ENCODE measurements around the gene UBE2Q1. TPM values are rescaled to one million over a fixed set of nuclear protein-coding genes. Genes with fewer than 3 reads are reported as not detected.

Gene UBE2Q1
- total and polyA plus RNA-seq, 10 donors: 25.8 to 119 (median 67.8) TPM

DNA sequence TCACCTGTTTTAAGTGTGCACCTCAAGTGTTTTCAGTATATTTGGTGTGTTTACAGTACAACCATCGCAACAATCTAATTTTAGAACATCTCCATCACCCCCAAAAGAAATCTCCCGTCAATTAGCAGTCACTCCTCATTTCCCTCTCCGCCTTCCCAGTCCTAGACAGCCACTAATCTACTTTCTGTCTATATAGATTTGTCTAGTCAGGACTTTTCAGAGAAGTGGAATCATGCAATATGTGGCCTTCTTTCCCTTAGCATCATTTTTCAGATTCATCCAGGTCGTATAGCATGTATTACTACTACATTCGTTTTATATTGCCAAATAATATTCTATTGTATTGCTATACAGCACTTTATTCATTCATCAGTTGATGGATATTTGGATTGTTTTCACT is 54.6 kb downstream of the UBE2Q1 start:
- H3K36me3 ChIP-seq: no peaks in the 10 kb centered on the region
- no peak overlapping the region for H3K4me3 ChIP-seq
- intact Hi-C loops (cut with DNase I; ENCODE audit: low total_unique reads): no loop called here
- H3K4me1 ChIP-seq: peaks cover 0 to 40% (median 16%) of the 10 kb centered on the region in 6 donors
- 87 to 92% (median 91%) methylated on average over 5 of the region's 5 CpGs for WGBS, 5 donors
- peaks cover 0 to 15% (median 0%) of the 10 kb centered on the region in 8 donors for H3K9me3 ChIP-seq
- peaks cover 5 to 69% (median 32%) of the 10 kb centered on the region in 7 donors for H3K27me3 ChIP-seq (replicated peaks in 1 of 7)
- no peak for TF ChIP-seq POLR2A (IDR thresholded peaks at IDR 0.05)
- TF ChIP-seq POLR2AphosphoS5 (IDR thresholded peaks at IDR 0.05): no peak
- TF ChIP-seq, protein P1, sequence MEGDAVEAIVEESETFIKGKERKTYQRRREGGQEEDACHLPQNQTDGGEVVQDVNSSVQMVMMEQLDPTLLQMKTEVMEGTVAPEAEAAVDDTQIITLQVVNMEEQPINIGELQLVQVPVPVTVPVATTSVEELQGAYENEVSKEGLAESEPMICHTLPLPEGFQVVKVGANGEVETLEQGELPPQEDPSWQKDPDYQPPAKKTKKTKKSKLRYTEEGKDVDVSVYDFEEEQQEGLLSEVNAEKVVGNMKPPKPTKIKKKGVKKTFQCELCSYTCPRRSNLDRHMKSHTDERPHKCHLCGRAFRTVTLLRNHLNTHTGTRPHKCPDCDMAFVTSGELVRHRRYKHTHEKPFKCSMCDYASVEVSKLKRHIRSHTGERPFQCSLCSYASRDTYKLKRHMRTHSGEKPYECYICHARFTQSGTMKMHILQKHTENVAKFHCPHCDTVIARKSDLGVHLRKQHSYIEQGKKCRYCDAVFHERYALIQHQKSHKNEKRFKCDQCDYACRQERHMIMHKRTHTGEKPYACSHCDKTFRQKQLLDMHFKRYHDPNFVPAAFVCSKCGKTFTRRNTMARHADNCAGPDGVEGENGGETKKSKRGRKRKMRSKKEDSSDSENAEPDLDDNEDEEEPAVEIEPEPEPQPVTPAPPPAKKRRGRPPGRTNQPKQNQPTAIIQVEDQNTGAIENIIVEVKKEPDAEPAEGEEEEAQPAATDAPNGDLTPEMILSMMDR (IDR thresholded peaks at IDR 0.05 in 8 of 11, conservative IDR thresholded peaks at IDR 0.05 in 3 of 11): no peak
- no peak overlapping the region for H3K27ac ChIP-seq
- no peak for DNase-seq

DNA sequence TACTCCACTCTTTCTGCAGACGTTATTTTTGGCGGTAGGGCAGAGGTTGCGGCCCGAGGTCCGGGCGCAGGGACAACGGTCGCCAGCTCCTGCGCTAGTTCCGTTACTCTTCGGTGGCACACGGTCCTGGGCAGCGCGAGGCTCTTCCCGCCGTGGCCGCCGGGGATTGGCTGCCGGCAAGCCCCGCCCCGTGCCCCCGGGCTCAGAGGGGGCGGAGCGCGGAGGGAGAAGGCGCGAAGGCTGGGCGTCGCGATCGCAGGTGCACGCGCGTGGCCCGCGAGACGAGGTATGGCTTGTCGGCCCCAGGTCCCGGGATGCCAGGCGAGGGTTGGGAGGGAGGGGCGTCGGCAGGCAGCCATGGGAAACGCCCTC is 55.7 kb downstream of the UBE2Q1 start:
- Histone ChIP-seq H3K4me3 (peak overlapping the region; percentile 16 to 74 (median 52)), H3K27ac (peak overlapping the region in 7 of 8 donors; percentile 70 to 90 (median 85)), H3K36me3 (peaks cover 0 to 6% (median 0%) of the 10 kb centered on the region in 6 donors), H3K4me1 (peaks cover under 1 to 52% (median 21%) of the 10 kb centered on the region in 6 donors), H3K27me3 (replicated peaks in 1 of 7) (peaks cover 5 to 61% (median 32%) of the 10 kb centered on the region in 7 donors), H3K9me3 (peaks cover 0 to 15% (median 0%) of the 10 kb centered on the region in 8 donors)
- DNase-seq: peak; percentile 74
- intact Hi-C loops (cut with DNase I; ENCODE audit: low total_unique reads): no loop called here
- TF ChIP-seq POLR2A (IDR thresholded peaks at IDR 0.05): no peak
- peak in 2 of 3 donors; percentile 4 to 56 for TF ChIP-seq POLR2AphosphoS5 (IDR thresholded peaks at IDR 0.05)
- TF ChIP-seq, protein P1 (IDR thresholded peaks at IDR 0.05 in 8 of 11, conservative IDR thresholded peaks at IDR 0.05 in 3 of 11): no peak
- WGBS, 5 donors: 18 to 27% (median 20%) methylated on average over 25 to 43 of the region's 43 CpGs

DNA sequence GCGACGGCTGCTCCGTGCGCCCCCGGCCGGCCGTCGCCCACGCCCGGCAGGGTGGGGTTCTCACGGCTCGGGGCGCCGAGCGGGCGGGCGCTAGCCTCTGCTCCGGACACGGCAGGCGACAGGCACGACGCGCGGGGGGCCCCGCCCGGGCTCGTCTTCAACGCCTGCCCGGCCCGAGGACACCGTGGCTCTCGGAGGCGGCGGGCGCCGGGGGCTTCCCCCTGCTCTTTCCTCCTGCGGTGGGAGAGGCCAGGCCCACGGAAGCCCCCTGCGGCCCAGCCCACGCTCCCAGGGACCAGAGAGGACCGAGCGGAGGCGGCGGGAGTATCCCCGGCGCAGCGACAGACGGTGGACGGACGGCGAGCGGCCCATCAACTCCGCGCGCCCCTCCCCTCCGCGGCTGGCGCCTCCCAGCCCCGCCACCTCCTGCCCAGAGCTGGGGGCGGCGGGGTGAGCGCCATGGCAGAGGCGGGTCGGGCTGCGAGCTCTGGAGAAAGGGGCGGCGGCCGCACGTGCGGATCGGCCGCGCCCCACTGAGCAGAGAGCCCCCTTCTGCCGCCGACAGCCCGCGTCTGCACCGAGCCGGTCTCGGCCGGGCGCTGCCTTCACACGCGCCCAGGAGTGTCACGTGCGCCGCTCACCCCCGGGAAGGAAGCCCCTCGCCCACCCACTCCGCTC is 56.3 kb downstream of the UBE2Q1 start, which contains the start of the genes SHE and TDRD10:
TSS of gene SHE (minus strand) at position 347 of the 678 bp plus-strand sequence. CDS start 386 bp downstream, outside the sequence.
TSS of gene TDRD10 (plus strand) at position 154 of the 678 bp plus-strand sequence. CDS start 4,685 bp downstream, outside the sequence.
- peak; percentile 81 for DNase-seq
- peak within 1 kb of the TSS; percentile 67 to 90 (median 84) for H3K27ac ChIP-seq
- 2 to 4% (median 3%) methylated on average over 16 to 90 of the region's 90 CpGs for WGBS, 5 donors

More for the DNA sequence above, 56.3 kb downstream of the UBE2Q1 start, which contains the start of the genes SHE and TDRD10:
- Histone ChIP-seq H3K9me3 (peaks cover 0 to 15% (median 0%) of the 10 kb centered on the region in 8 donors), H3K4me3 (peak within 1 kb of the TSS; percentile 46 to 74 (median 52)), H3K4me1 (peaks cover 6 to 57% (median 27%) of the 10 kb centered on the region in 6 donors), H3K36me3 (peaks cover 0 to 6% (median 0%) of the 10 kb centered on the region in 6 donors), H3K27me3 (replicated peaks in 1 of 7) (peaks cover 5 to 59% (median 32%) of the 10 kb centered on the region in 7 donors)
- intact Hi-C loops (cut with DNase I; ENCODE audit: low total_unique reads): no loop called here
- TF ChIP-seq POLR2A (IDR thresholded peaks at IDR 0.05): no peak
- peak in 2 of 3 donors; percentile 66 to 71 for TF ChIP-seq POLR2AphosphoS5 (IDR thresholded peaks at IDR 0.05)
- TF ChIP-seq, protein P1 (IDR thresholded peaks at IDR 0.05 in 8 of 11, conservative IDR thresholded peaks at IDR 0.05 in 3 of 11): no peak
